HG02678 (cell line): ENCODE measurements around the gene PID1.

ENCODE experiments used
- ATAC-seq: cut with Tn5 transposase; IDR thresholded peaks from one replicate; pipeline ENCODE4 v1.9.1; 2021; ENCODE audit warnings: mild to moderate bottlenecking, moderate library complexity; ENCODE audit not compliant: unreplicated experiment

The PID1 gene

GRCh38 chr2:229173825-229174359, 97.2 kb downstream of the PID1 start:
- ATAC-seq = no peak

GRCh38 chr2:229170916-229171315, 100.2 kb downstream of the PID1 start:
- no peak for ATAC-seq

GRCh38 chr2:229170171-229170570, 100.9 kb downstream of the PID1 start:
- no peak for ATAC-seq

GRCh38 chr2:229169751-229170150, 101.3 kb downstream of the PID1 start:
- no peak for ATAC-seq

GRCh38 chr2:229164545-229165249, 106.4 kb downstream of the PID1 start:
- ATAC-seq = no peak

GRCh38 chr2:229163893-229164292, 107.2 kb downstream of the PID1 start:
- ATAC-seq = no peak

GRCh38 chr2:229162015-229162414, 109.1 kb downstream of the PID1 start:
- no peak for ATAC-seq

- no peak for ATAC-seq
Observed at GRCh38 chr2:229160984-229161383, 110.1 kb downstream of the PID1 start.

GRCh38 chr2:229160180-229160579, 110.9 kb downstream of the PID1 start:
- no peak for ATAC-seq

- no peak for ATAC-seq
Observed at GRCh38 chr2:229159405-229159804, 111.7 kb downstream of the PID1 start.

GRCh38 chr2:229154381-229154780, 116.7 kb downstream of the PID1 start:
- ATAC-seq = no peak

- ATAC-seq = no peak
Observed at GRCh38 chr2:229153951-229154350, 117.1 kb downstream of the PID1 start.

- ATAC-seq = no peak
Observed at GRCh38 chr2:229153267-229153666, 117.8 kb downstream of the PID1 start.

GRCh38 chr2:229152674-229153073, 118.4 kb downstream of the PID1 start:
- ATAC-seq = no peak

GRCh38 chr2:229150317-229150716, 120.8 kb downstream of the PID1 start:
- ATAC-seq = no peak

GRCh38 chr2:229141424-229142025, 129.6 kb downstream of the PID1 start:
- no peak for ATAC-seq

GRCh38 chr2:229137639-229138038, 133.4 kb downstream of the PID1 start:
- ATAC-seq = no peak

- no peak for ATAC-seq
Observed at GRCh38 chr2:229137066-229137465, 134.0 kb downstream of the PID1 start.

- no peak for ATAC-seq
Observed at GRCh38 chr2:229133155-229133772, 137.8 kb downstream of the PID1 start.

- ATAC-seq = no peak
Observed at GRCh38 chr2:229132236-229132635, 138.9 kb downstream of the PID1 start.

GRCh38 chr2:229130522-229130921, 140.6 kb downstream of the PID1 start:
- ATAC-seq = no peak

GRCh38 chr2:229129738-229130371, 141.2 kb downstream of the PID1 start:
- no peak for ATAC-seq
